Esophagus muscularis mucosa (tissue), 4 donors: ENCODE results near the gene DSP. TPM values are rescaled to one million over a fixed set of nuclear protein-coding genes. Genes with fewer than 3 reads are reported as not detected.

ENCODE experiments used
- DNase-seq: peaks from one replicate; pipeline ENCODE4 v3.0.0-alpha.2; 2017; ENCODE audit errors: extremely low spot score
- H3K27ac ChIP-seq, 4 donors: fragments of 200-600 bp; sonication (generic); replicated peaks in 1 of 4; 1 replicate in 3 of 4; 2 replicates in 1 of 4; pipeline ENCODE4 v1.5.1; 2016 to 2019; ENCODE audit warnings: mild to moderate bottlenecking in 1 of 4
- H3K27me3 ChIP-seq, 4 donors: fragments of 200-600 bp; sonication (generic); one replicate each; pipeline versions ENCODE4 v1.5.1 to v1.6.0; 2016 to 2019
- H3K36me3 ChIP-seq, 4 donors: fragments of 200-600 bp; sonication (generic); one replicate each; pipeline ENCODE4 v1.5.1; 2016 to 2019
- H3K4me1 ChIP-seq, 4 donors: fragments of 200-600 bp; sonication (generic); one replicate each; pipeline ENCODE4 v1.5.1; 2016 to 2019
- H3K4me3 ChIP-seq, 4 donors: fragments of 200-600 bp; sonication (generic); 1 replicate in 2 of 4; 2 replicates in 2 of 4; pipeline ENCODE4 v1.5.1; 2016 to 2019; ENCODE audit warnings: mild to moderate bottlenecking in 4 of 4, moderate library complexity in 1 of 4
- H3K9me3 ChIP-seq, 4 donors: fragments of 200-600 bp; sonication (generic); 1 replicate in 3 of 4; 2 replicates in 1 of 4; pipeline ENCODE4 v1.5.1; 2016 to 2019
- CTCF ChIP-seq, 3 experiments: fragments of 200-600 bp in 2 of 3; fragments of 450-650 bp in 1 of 3; sonication (generic) in 2 of 3; IDR thresholded peaks; one replicate each; pipeline ENCODE4 v1.5.1; 2017 to 2019; ENCODE audit warnings: antibody characterized with exemption in 3 of 3, mild to moderate bottlenecking in 2 of 3, moderate library complexity in 1 of 3
- EP300 ChIP-seq: sonication (generic); formaldehyde crosslinking; IDR thresholded peaks from one replicate; pipeline ENCODE4 v1.6.1; 2017; ENCODE audit warnings: antibody characterized with exemption
- POLR2A ChIP-seq: fragments of 450-650 bp; IDR thresholded peaks from one replicate; pipeline ENCODE4 v1.6.1; 2017; ENCODE audit warnings: antibody characterized with exemption, moderate library complexity, mild to moderate bottlenecking, low read depth
- POLR2AphosphoS5 ChIP-seq, 2 donors: sonication (generic); formaldehyde crosslinking; IDR thresholded peaks; one replicate each; pipeline ENCODE4 v1.6.1; 2017; ENCODE audit warnings: antibody characterized with exemption in 2 of 2
- WGBS: methylation state at CpG from one replicate; pipeline ENCODE4 v1.1.5; 2018; 5-methylcytosine and 5-hydroxymethylcytosine counted together
- intact Hi-C: fragments of 100-400 bp; cut with DNase I; formaldehyde crosslinking; loops from one replicate; pipeline ENCODE4 v1.15.1; 2023
- total RNA-seq, 4 donors: library from RNA; depleted of rRNA; stranded (reverse); fragments of >200 nt; gene quantifications; one replicate each; pipeline versions ENCODE4 v1.1.0 to v1.2.1, GENCODE V29; 2016

Gene DSP
- total RNA-seq, 4 donors from 2014 or later = 2.1 to 9.4 (median 5.9) TPM

- WGBS = 72% methylated on average over 1 of the region's 1 CpG
- no peak for DNase-seq
- Histone ChIP-seq H3K4me3 (no peak overlapping the region), H3K9me3 (no peaks in the 10 kb centered on the region), H3K4me1 (peaks cover 21 to 33% (median 31%) of the 10 kb centered on the region in 4 donors), H3K27me3 (no peaks in the 10 kb centered on the region), H3K36me3 (peaks cover 18 to 39% (median 34%) of the 10 kb centered on the region in 4 donors), H3K27ac (no peak overlapping the region)
- intact Hi-C loops = loop anchor here (5.0 kb wide), 1 partner anchor 281 kb away; the partner anchor contains the start of gene SSR1
- no peak for TF ChIP-seq EP300
- no peak for TF ChIP-seq CTCF (IDR thresholded peaks at IDR 0.05)
- no peak for TF ChIP-seq POLR2A
- TF ChIP-seq POLR2AphosphoS5 (IDR thresholded peaks at IDR 0.05) = no peak
These were observed 51.8 kb downstream of the DSP start for GRCh38 chr6:7593229-7593628.

GRCh38 chr6:7594579-7595125, 53.2 kb downstream of the DSP start:
- intact Hi-C loops = loop anchor here (5.0 kb wide), 1 partner anchor 282 kb away; the partner anchor contains the start of gene SSR1
- Histone ChIP-seq H3K27ac (no peak overlapping the region), H3K36me3 (peaks cover 19 to 46% (median 36%) of the 10 kb centered on the region in 4 donors), H3K9me3 (no peaks in the 10 kb centered on the region), H3K27me3 (no peaks in the 10 kb centered on the region), H3K4me3 (no peak overlapping the region), H3K4me1 (peaks cover 21 to 24% (median 22%) of the 10 kb centered on the region in 4 donors)
- TF ChIP-seq CTCF (IDR thresholded peaks at IDR 0.05) (no peak), POLR2AphosphoS5 (IDR thresholded peaks at IDR 0.05) (no peak), EP300 (no peak), POLR2A (no peak)
- WGBS = 83% methylated on average over 4 of the region's 4 CpGs
- no peak for DNase-seq

- peaks cover 0 to 5% (median 0%) of the 10 kb centered on the region in 4 donors for H3K4me1 ChIP-seq
- DNase-seq = no peak
- 68% methylated on average over 4 of the region's 4 CpGs for WGBS
- no peak overlapping the region for H3K27ac ChIP-seq
- TF ChIP-seq CTCF (IDR thresholded peaks at IDR 0.05) (no peak), POLR2A (no peak), POLR2AphosphoS5 (IDR thresholded peaks at IDR 0.05) (no peak), EP300 (no peak)
- H3K36me3 ChIP-seq = peaks cover 60 to 93% (median 82%) of the 10 kb centered on the region in 4 donors
- no peak overlapping the region for H3K4me3 ChIP-seq
- intact Hi-C loops = no loop called here
- no peaks in the 10 kb centered on the region for H3K9me3 ChIP-seq
- no peaks in the 10 kb centered on the region for H3K27me3 ChIP-seq
These were observed 62.5 kb downstream of the DSP start for GRCh38 chr6:7604003-7604402.

- no peak for DNase-seq
- H3K27me3 ChIP-seq = no peaks in the 10 kb centered on the region
- H3K36me3 ChIP-seq = peaks cover 60 to 93% (median 85%) of the 10 kb centered on the region in 4 donors
- no peak for TF ChIP-seq CTCF (IDR thresholded peaks at IDR 0.05)
- TF ChIP-seq EP300 = no peak
- TF ChIP-seq POLR2AphosphoS5 (IDR thresholded peaks at IDR 0.05) = no peak
- no peak for TF ChIP-seq POLR2A
- H3K27ac ChIP-seq = no peak overlapping the region
- intact Hi-C loops = no loop called here
- no peak overlapping the region for H3K4me3 ChIP-seq
- no peaks in the 10 kb centered on the region for H3K9me3 ChIP-seq
- H3K4me1 ChIP-seq = peaks cover 0 to 5% (median 0%) of the 10 kb centered on the region in 4 donors
- WGBS = 94% methylated on average over 2 of the region's 2 CpGs
These were observed 63.0 kb downstream of the DSP start for GRCh38 chr6:7604506-7604905.
